ENCODE measurements around the gene PELI2. TPM values are rescaled to one million over a fixed set of nuclear protein-coding genes. Genes with fewer than 3 reads are reported as not detected.

PELI2 gene
- total RNA-seq, 2 donors from 2014 or later = 22.2 to 28.3 TPM

GRCh38 chr14:56224229-56224628 lies 106.0 kb downstream of the PELI2 start:
- no peaks in the 10 kb centered on the region for H3K36me3 ChIP-seq
- no peak overlapping the region for H3K4me3 ChIP-seq
- H3K27ac ChIP-seq = no peak overlapping the region
- ATAC-seq (ENCODE audit: insufficient number of reproducible peaks, low FRiP score, low read depth) (no peak), DNase-seq (ENCODE audit: low spot score) (no peak)
- peaks cover 8 to 21% of the 10 kb centered on the region in 2 donors for H3K4me1 ChIP-seq (ENCODE audit: control insufficient read depth in 1 of 2, low read depth in 2 of 2)
- H3K9me3 ChIP-seq = no peaks in the 10 kb centered on the region
- no peak for TF ChIP-seq CTCF (IDR thresholded peaks at IDR 0.05)
- H3K27me3 ChIP-seq (replicated peaks; ENCODE audit: insufficient read depth) = no peaks in the 10 kb centered on the region

DNA sequence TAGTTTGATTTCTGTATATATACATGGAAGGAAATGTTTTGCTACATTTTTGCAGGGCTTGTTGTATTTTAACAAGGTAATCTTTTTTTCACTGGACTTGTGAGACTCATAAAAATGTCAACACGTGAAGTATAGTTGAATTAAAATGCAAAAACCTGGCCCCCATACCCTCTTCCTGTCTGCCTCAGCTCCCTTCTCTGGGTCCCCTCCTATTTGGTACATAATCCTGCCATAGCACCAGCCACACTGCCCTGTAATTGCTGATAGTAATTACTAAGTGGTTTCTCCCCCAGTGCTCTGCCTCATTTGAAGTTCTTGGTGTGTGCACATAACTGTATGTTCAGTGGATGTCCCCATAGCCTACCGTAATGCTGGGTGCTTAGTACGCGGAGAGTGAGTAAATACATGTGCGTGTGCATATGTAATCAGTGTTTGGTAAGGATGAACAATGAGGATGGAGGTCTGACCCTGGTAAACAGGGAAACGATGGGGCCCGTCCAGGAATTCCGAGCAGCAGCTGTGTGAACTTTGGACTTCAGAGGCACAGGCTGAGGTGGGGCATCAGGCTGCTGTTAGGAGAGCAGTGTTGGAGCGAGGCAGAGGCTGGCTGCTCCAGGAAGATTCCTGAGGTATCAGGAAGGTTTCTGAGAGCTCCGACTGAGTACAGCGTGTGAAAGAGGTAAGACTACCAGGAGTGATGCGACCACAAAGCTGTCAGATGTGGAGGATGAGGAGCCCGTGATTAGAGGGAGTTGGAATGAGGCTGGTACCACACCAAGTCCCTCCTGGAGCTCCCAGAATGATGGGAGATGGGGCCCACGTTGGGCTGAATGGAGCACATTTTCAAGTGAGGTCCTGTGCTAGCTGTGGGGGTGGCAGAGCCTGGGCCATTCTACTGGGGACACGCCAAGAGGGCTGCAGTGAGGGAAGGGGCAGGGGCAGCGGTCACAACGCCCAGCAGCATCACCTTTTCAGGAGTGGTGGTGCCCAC lies 106.8 kb downstream of the PELI2 start:
- no peak overlapping the region for H3K27ac ChIP-seq
- H3K4me3 ChIP-seq = no peak overlapping the region
- DNase-seq (ENCODE audit: low spot score) = no peak
- no peaks in the 10 kb centered on the region for H3K36me3 ChIP-seq
- no peak for TF ChIP-seq CTCF (IDR thresholded peaks at IDR 0.05)
- H3K4me1 ChIP-seq (ENCODE audit: control insufficient read depth in 1 of 2, low read depth in 2 of 2) = peaks cover 8 to 18% of the 10 kb centered on the region in 2 donors
- no peak for ATAC-seq (ENCODE audit: insufficient number of reproducible peaks, low FRiP score, low read depth)
- no peaks in the 10 kb centered on the region for H3K27me3 ChIP-seq (replicated peaks; ENCODE audit: insufficient read depth)
- H3K9me3 ChIP-seq = no peaks in the 10 kb centered on the region

- no peak for DNase-seq (ENCODE audit: low spot score)
- no peak for TF ChIP-seq CTCF (IDR thresholded peaks at IDR 0.05)
- no peaks in the 10 kb centered on the region for H3K9me3 ChIP-seq
Measured at GRCh38 chr14:56235388-56235787, 117.2 kb downstream of the PELI2 start.

GRCh38 chr14:56237398-56237797 lies 119.2 kb downstream of the PELI2 start:
- no peak for TF ChIP-seq CTCF (IDR thresholded peaks at IDR 0.05)
- DNase-seq (ENCODE audit: low spot score) = no peak
- H3K27me3 ChIP-seq (replicated peaks; ENCODE audit: insufficient read depth) = no peaks in the 10 kb centered on the region
- H3K27ac ChIP-seq = no peak overlapping the region
- no peaks in the 10 kb centered on the region for H3K4me1 ChIP-seq (ENCODE audit: control insufficient read depth in 1 of 2, low read depth in 2 of 2)
- ATAC-seq (ENCODE audit: insufficient number of reproducible peaks, low FRiP score, low read depth) = no peak
- H3K4me3 ChIP-seq = no peak overlapping the region
- H3K36me3 ChIP-seq = no peaks in the 10 kb centered on the region
- H3K9me3 ChIP-seq = no peaks in the 10 kb centered on the region

More at GRCh38 chr14:56235388-56235787, 117.2 kb downstream of the PELI2 start:
- Histone ChIP-seq H3K27me3 (replicated peaks; ENCODE audit: insufficient read depth) (no peaks in the 10 kb centered on the region), H3K27ac (no peak overlapping the region), H3K36me3 (no peaks in the 10 kb centered on the region), H3K4me1 (ENCODE audit: control insufficient read depth in 1 of 2, low read depth in 2 of 2) (no peaks in the 10 kb centered on the region), H3K4me3 (no peak overlapping the region)
- no peak for ATAC-seq (ENCODE audit: insufficient number of reproducible peaks, low FRiP score, low read depth)

DNA sequence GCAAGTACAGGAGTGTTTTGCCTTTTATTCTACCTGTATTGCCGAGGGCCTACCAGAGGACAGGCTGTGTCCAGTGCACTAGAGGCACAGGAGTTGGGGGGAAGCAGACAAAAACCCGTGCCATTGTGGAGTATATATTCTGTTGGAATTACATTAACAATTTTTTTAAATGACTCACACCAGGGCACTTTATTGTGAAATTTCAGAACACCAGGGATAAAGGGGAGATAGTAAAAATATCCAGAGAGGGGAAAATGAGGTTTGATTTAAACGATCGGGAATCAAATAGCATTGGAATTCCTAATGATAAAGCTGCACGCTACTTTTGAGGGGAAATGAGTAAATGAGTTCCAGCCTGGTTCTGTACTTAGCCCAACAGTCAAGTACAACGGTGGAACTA lies 123.2 kb downstream of the PELI2 start:
- TF ChIP-seq CTCF (IDR thresholded peaks at IDR 0.05) = no peak
- Histone ChIP-seq H3K27me3 (replicated peaks; ENCODE audit: insufficient read depth) (no peaks in the 10 kb centered on the region), H3K27ac (no peak overlapping the region), H3K4me3 (no peak overlapping the region), H3K4me1 (ENCODE audit: control insufficient read depth in 1 of 2, low read depth in 2 of 2) (peaks cover 0 to 6% of the 10 kb centered on the region in 2 donors), H3K36me3 (no peaks in the 10 kb centered on the region), H3K9me3 (no peaks in the 10 kb centered on the region)
- DNase-seq (ENCODE audit: low spot score) = no peak
- ATAC-seq (ENCODE audit: insufficient number of reproducible peaks, low FRiP score, low read depth) = no peak

Measured in thoracic aorta (tissue), 2 donors.